KG1 (cell line): ENCODE data around the gene OPRL1.

ENCODE experiments used
- DNase-seq: peaks from one replicate; lab custom pipeline; 2025; lab: John Stamatoyannopoulos, UW

The OPRL1 gene

GRCh38 chr20:64056889-64057627 is 22.8 kb upstream of the OPRL1 start:
- no peak for DNase-seq

GRCh38 chr20:64057628-64058498 is 22.0 kb upstream of the OPRL1 start:
- no peak for DNase-seq

- DNase-seq, result no peak
Measured at GRCh38 chr20:64058536-64058935, 21.3 kb upstream of the OPRL1 start.

- no peak for DNase-seq
Measured at GRCh38 chr20:64062276-64062595, 17.6 kb upstream of the OPRL1 start.

GRCh38 chr20:64062596-64063388 is 17.1 kb upstream of the OPRL1 start, which contains the start of gene TCEA2:
TSS of gene TCEA2 (plus strand) at chr20:64063198. CDS start at chr20:64063313, 115 bp downstream.
- DNase-seq, result peak; percentile 84

GRCh38 chr20:64063389-64064144 is 16.3 kb upstream of the OPRL1 start:
- no peak for DNase-seq

GRCh38 chr20:64064145-64064698 is 15.7 kb upstream of the OPRL1 start:
- DNase-seq, result no peak

- no peak for DNase-seq
Measured at GRCh38 chr20:64065062-64065973, 14.6 kb upstream of the OPRL1 start.

GRCh38 chr20:64065974-64066343 is 13.9 kb upstream of the OPRL1 start:
- DNase-seq, result no peak

GRCh38 chr20:64067005-64067632 is 12.8 kb upstream of the OPRL1 start:
- no peak for DNase-seq

- DNase-seq, result no peak
Measured at GRCh38 chr20:64067733-64068307, 12.1 kb upstream of the OPRL1 start.

GRCh38 chr20:64068386-64069208 is 11.3 kb upstream of the OPRL1 start:
- DNase-seq, result no peak

GRCh38 chr20:64069209-64069613 is 10.7 kb upstream of the OPRL1 start:
- DNase-seq, result no peak

- DNase-seq, result no peak
Measured at GRCh38 chr20:64069614-64070243, 10.2 kb upstream of the OPRL1 start.

- DNase-seq, result no peak
Measured at GRCh38 chr20:64070244-64070993, 9.5 kb upstream of the OPRL1 start.

GRCh38 chr20:64071341-64072332 is 8.2 kb upstream of the OPRL1 start:
- no peak for DNase-seq
